ENCODE data around the gene AUP1. TPM values are rescaled to one million over a fixed set of nuclear protein-coding genes. Genes with fewer than 3 reads are reported as not detected.

The AUP1 gene
- polyA plus RNA-seq, 1 donor = 145 TPM

GRCh38 chr2:74503506-74504475 is 25.7 kb downstream of the AUP1 start:
- H3K4me1 ChIP-seq (ENCODE audit: control insufficient read depth, insufficient read depth, low read length) = peaks cover 33% of the 10 kb centered on the region
- H3K27me3 ChIP-seq (ENCODE audit: control insufficient read depth, insufficient read depth, low read length) = peaks cover 43% of the 10 kb centered on the region
- H3K9me3 ChIP-seq (ENCODE audit: control insufficient read depth, low read depth, low read length) = peaks cover 6% of the 10 kb centered on the region
- no peak for DNase-seq
- WGBS (ENCODE audit: insufficient coverage, low lambda C conversion rate) = no CpG with 5 or more reads among the region's 45 CpGs
- H3K27ac ChIP-seq (ENCODE audit: low read length) = peak overlapping the region; percentile 97
- H3K4me3 ChIP-seq (ENCODE audit: low read length) = peak overlapping the region; percentile 74
- peaks cover 16% of the 10 kb centered on the region for H3K36me3 ChIP-seq (ENCODE audit: control insufficient read depth, insufficient read depth, low read length)

GRCh38 chr2:74502720-74503505 is 26.6 kb downstream of the AUP1 start:
- WGBS (ENCODE audit: insufficient coverage, low lambda C conversion rate) = no CpG with 5 or more reads among the region's 67 CpGs
- peak; percentile 88 to 93 for DNase-seq
- H3K36me3 ChIP-seq (ENCODE audit: control insufficient read depth, insufficient read depth, low read length) = peaks cover 16% of the 10 kb centered on the region
- peaks cover 7% of the 10 kb centered on the region for H3K9me3 ChIP-seq (ENCODE audit: control insufficient read depth, low read depth, low read length)
- peak overlapping the region; percentile 97 for H3K27ac ChIP-seq (ENCODE audit: low read length)
- peaks cover 35% of the 10 kb centered on the region for H3K4me1 ChIP-seq (ENCODE audit: control insufficient read depth, insufficient read depth, low read length)
- peak overlapping the region; percentile 74 for H3K4me3 ChIP-seq (ENCODE audit: low read length)
- H3K27me3 ChIP-seq (ENCODE audit: control insufficient read depth, insufficient read depth, low read length) = peaks cover 46% of the 10 kb centered on the region

GRCh38 chr2:74502147-74502719 is 27.3 kb downstream of the AUP1 start:
- Histone ChIP-seq H3K9me3 (ENCODE audit: control insufficient read depth, low read depth, low read length) (peaks cover 9% of the 10 kb centered on the region), H3K4me3 (ENCODE audit: low read length) (peak overlapping the region; percentile 74), H3K27ac (ENCODE audit: low read length) (peak overlapping the region; percentile 97), H3K27me3 (ENCODE audit: control insufficient read depth, insufficient read depth, low read length) (peaks cover 53% of the 10 kb centered on the region), H3K4me1 (ENCODE audit: control insufficient read depth, insufficient read depth, low read length) (peaks cover 40% of the 10 kb centered on the region), H3K36me3 (ENCODE audit: control insufficient read depth, insufficient read depth, low read length) (peaks cover 16% of the 10 kb centered on the region)
- DNase-seq = peak; percentile 74 to 89
- no CpG with 5 or more reads among the region's 32 CpGs for WGBS (ENCODE audit: insufficient coverage, low lambda C conversion rate)

- Histone ChIP-seq H3K4me3 (ENCODE audit: low read length) (peak overlapping the region; percentile 74), H3K27me3 (ENCODE audit: control insufficient read depth, insufficient read depth, low read length) (peaks cover 54% of the 10 kb centered on the region), H3K4me1 (ENCODE audit: control insufficient read depth, insufficient read depth, low read length) (peaks cover 45% of the 10 kb centered on the region), H3K9me3 (ENCODE audit: control insufficient read depth, low read depth, low read length) (peaks cover 9% of the 10 kb centered on the region), H3K27ac (ENCODE audit: low read length) (peak overlapping the region; percentile 97), H3K36me3 (ENCODE audit: control insufficient read depth, insufficient read depth, low read length) (peaks cover 17% of the 10 kb centered on the region)
- DNase-seq = peak in 1 of 2 donors; percentile 43
- WGBS (ENCODE audit: insufficient coverage, low lambda C conversion rate) = 40% methylated on average over 2 of the region's 18 CpGs
Observed at GRCh38 chr2:74501335-74502071, 28.0 kb downstream of the AUP1 start.

GRCh38 chr2:74500578-74500946 is 28.9 kb downstream of the AUP1 start:
- peak overlapping the region; percentile 97 for H3K27ac ChIP-seq (ENCODE audit: low read length)
- peaks cover 44% of the 10 kb centered on the region for H3K4me1 ChIP-seq (ENCODE audit: control insufficient read depth, insufficient read depth, low read length)
- H3K4me3 ChIP-seq (ENCODE audit: low read length) = peak overlapping the region; percentile 74
- peaks cover 12% of the 10 kb centered on the region for H3K36me3 ChIP-seq (ENCODE audit: control insufficient read depth, insufficient read depth, low read length)
- H3K9me3 ChIP-seq (ENCODE audit: control insufficient read depth, low read depth, low read length) = peaks cover 9% of the 10 kb centered on the region
- no peak for DNase-seq
- peaks cover 54% of the 10 kb centered on the region for H3K27me3 ChIP-seq (ENCODE audit: control insufficient read depth, insufficient read depth, low read length)

GRCh38 chr2:74499940-74500577 is 29.4 kb downstream of the AUP1 start:
- Histone ChIP-seq H3K27ac (ENCODE audit: low read length) (peak overlapping the region; percentile 97), H3K9me3 (ENCODE audit: control insufficient read depth, low read depth, low read length) (peaks cover 9% of the 10 kb centered on the region), H3K27me3 (ENCODE audit: control insufficient read depth, insufficient read depth, low read length) (peaks cover 54% of the 10 kb centered on the region), H3K4me3 (ENCODE audit: low read length) (peak overlapping the region; percentile 74), H3K36me3 (ENCODE audit: control insufficient read depth, insufficient read depth, low read length) (peaks cover 9% of the 10 kb centered on the region), H3K4me1 (ENCODE audit: control insufficient read depth, insufficient read depth, low read length) (peaks cover 41% of the 10 kb centered on the region)
- DNase-seq = no peak
- WGBS (ENCODE audit: insufficient coverage, low lambda C conversion rate) = 40% methylated on average over 1 of the region's 15 CpGs

GRCh38 chr2:74499267-74499939 is 30.1 kb downstream of the AUP1 start, which contains the start of gene LBX2:
Gene LBX2, minus strand, starts transcription at chr2:74499603. Its CDS starts 66 bp downstream, at chr2:74499537.
- Histone ChIP-seq H3K4me3 (ENCODE audit: low read length) (peak within 1 kb of the TSS; percentile 74), H3K4me1 (ENCODE audit: control insufficient read depth, insufficient read depth, low read length) (peaks cover 37% of the 10 kb centered on the region)

GRCh38 chr2:74498500-74499266 is 30.8 kb downstream of the AUP1 start:
- Histone ChIP-seq H3K4me1 (ENCODE audit: control insufficient read depth, insufficient read depth, low read length) (peaks cover 33% of the 10 kb centered on the region), H3K36me3 (ENCODE audit: control insufficient read depth, insufficient read depth, low read length) (peaks cover 12% of the 10 kb centered on the region), H3K27ac (ENCODE audit: low read length) (peak overlapping the region; percentile 97), H3K9me3 (ENCODE audit: control insufficient read depth, low read depth, low read length) (peaks cover 9% of the 10 kb centered on the region), H3K27me3 (ENCODE audit: control insufficient read depth, insufficient read depth, low read length) (peaks cover 54% of the 10 kb centered on the region), H3K4me3 (ENCODE audit: low read length) (peak overlapping the region; percentile 74)
- peak in 1 of 2 donors; percentile 71 for DNase-seq
- no CpG with 5 or more reads among the region's 41 CpGs for WGBS (ENCODE audit: insufficient coverage, low lambda C conversion rate)

More at GRCh38 chr2:74499267-74499939, 30.1 kb downstream of the AUP1 start, which contains the start of gene LBX2:
- peaks cover 9% of the 10 kb centered on the region for H3K9me3 ChIP-seq (ENCODE audit: control insufficient read depth, low read depth, low read length)
- DNase-seq = peak in 1 of 2 donors; percentile 81
- WGBS (ENCODE audit: insufficient coverage, low lambda C conversion rate) = no CpG with 5 or more reads among the region's 65 CpGs
- H3K27ac ChIP-seq (ENCODE audit: low read length) = peak within 1 kb of the TSS; percentile 97
- peaks cover 5% of the 10 kb centered on the region for H3K36me3 ChIP-seq (ENCODE audit: control insufficient read depth, insufficient read depth, low read length)
- peaks cover 54% of the 10 kb centered on the region for H3K27me3 ChIP-seq (ENCODE audit: control insufficient read depth, insufficient read depth, low read length)
